Testis (tissue), 3 donors: ENCODE results near the gene MAGEF1. TPM values are rescaled to one million over a fixed set of nuclear protein-coding genes. Genes with fewer than 3 reads are reported as not detected.

Experiments used
- DNase-seq: peaks from one replicate; pipeline ENCODE4 v3.0.0-alpha.2; 2019
- H3K27ac ChIP-seq, 2 donors: fragments of 200-600 bp; sonication (generic); one replicate each; pipeline ENCODE4 v1.5.1; 2019
- H3K27me3 ChIP-seq: fragments of 200-600 bp; sonication (generic); one replicate; pipeline ENCODE4 v1.5.1; 2019
- H3K36me3 ChIP-seq: fragments of 200-600 bp; sonication (generic); one replicate; pipeline ENCODE4 v1.5.1; 2017; ENCODE audit warnings: low read depth; ENCODE audit errors: missing control alignments
- H3K4me1 ChIP-seq: fragments of 200-600 bp; sonication (generic); one replicate; pipeline ENCODE4 v1.5.1; 2019
- H3K4me3 ChIP-seq, 2 donors: fragments of 200-600 bp; sonication (generic); one replicate each; pipeline ENCODE4 v1.5.1; 2017 to 2019
- H3K9me3 ChIP-seq: fragments of 200-600 bp; sonication (generic); one replicate; pipeline ENCODE4 v1.5.1; 2017
- CTCF ChIP-seq, 3 experiments: fragments of 450-650 bp in 2 of 3; fragments of 200-600 bp in 1 of 3; sonication (generic) in 1 of 3; IDR thresholded peaks; one replicate each; pipeline ENCODE4 v1.5.1; 2016 to 2019; ENCODE audit warnings: antibody characterized with exemption in 3 of 3, mild to moderate bottlenecking in 2 of 3, moderate library complexity in 1 of 3
- POLR2A ChIP-seq: fragments of 450-650 bp; IDR thresholded peaks from one replicate; pipeline ENCODE4 v1.6.1; 2017; ENCODE audit warnings: antibody characterized with exemption, mild to moderate bottlenecking, moderate library complexity
- WGBS, 2 donors: methylation state at CpG; one replicate each; pipeline ENCODE4 v1.1.5; 2018; 5-methylcytosine and 5-hydroxymethylcytosine counted together
- intact Hi-C: fragments of 100-400 bp; cut with DNase I; formaldehyde crosslinking; loops from one replicate; pipeline ENCODE4 v1.15.1; 2023; ENCODE audit warnings: low total_unique reads
- polyA plus RNA-seq: library from polyadenylated mRNA; stranded (reverse); fragments of 350-450 nt; fragmentation: Illumina TruSeq; extraction: RNeasy Lipid Tissue Mini Kit (QIAGEN cat#74804); gene quantifications from one replicate; pipeline ENCODE4 v1.2.3, GENCODE V29; 2014; ENCODE audit warnings: low read depth, low replicate concordance; ENCODE audit not compliant: insufficient read depth
- total RNA-seq, 2 donors: library from RNA; depleted of rRNA; stranded (reverse); fragments of >200 nt; gene quantifications; one replicate each; pipeline ENCODE4 v1.2.3, GENCODE V29; 2016

Gene MAGEF1
- total and polyA plus RNA-seq, 3 donors from 2014 or later: 22.8 to 33.5 (median 25.1) TPM

- H3K9me3 ChIP-seq: no peaks in the 10 kb centered on the region
- H3K27ac ChIP-seq: no peak overlapping the region
- no peak overlapping the region for H3K4me3 ChIP-seq
- no peaks in the 10 kb centered on the region for H3K27me3 ChIP-seq
- H3K36me3 ChIP-seq: no peaks in the 10 kb centered on the region
- no peak for DNase-seq
- TF ChIP-seq CTCF (IDR thresholded peaks at IDR 0.05) (no peak), POLR2A (no peak)
- intact Hi-C loops: no loop called here
- WGBS, 2 donors: 73 to 81% methylated on average over 4 of the region's 4 CpGs
- no peaks in the 10 kb centered on the region for H3K4me1 ChIP-seq
Measured at GRCh38 chr3:184726497-184726896, 14.6 kb upstream of the MAGEF1 start.

GRCh38 chr3:184725176-184725719 lies 13.4 kb upstream of the MAGEF1 start:
- no peaks in the 10 kb centered on the region for H3K36me3 ChIP-seq
- DNase-seq: no peak
- intact Hi-C loops: no loop called here
- no peak overlapping the region for H3K27ac ChIP-seq
- 89 to 95% methylated on average over 12 of the region's 12 CpGs for WGBS, 2 donors
- no peaks in the 10 kb centered on the region for H3K27me3 ChIP-seq
- TF ChIP-seq CTCF (IDR thresholded peaks at IDR 0.05): no peak
- TF ChIP-seq POLR2A: no peak
- H3K9me3 ChIP-seq: no peaks in the 10 kb centered on the region
- H3K4me1 ChIP-seq: no peaks in the 10 kb centered on the region
- H3K4me3 ChIP-seq: no peak overlapping the region

GRCh38 chr3:184724699-184725098 lies 12.8 kb upstream of the MAGEF1 start:
- H3K4me1 ChIP-seq: no peaks in the 10 kb centered on the region
- H3K4me3 ChIP-seq: no peak overlapping the region
- no peaks in the 10 kb centered on the region for H3K9me3 ChIP-seq
- 95 to 96% methylated on average over 4 of the region's 4 CpGs for WGBS, 2 donors
- TF ChIP-seq CTCF (IDR thresholded peaks at IDR 0.05) (no peak), POLR2A (no peak)
- no peaks in the 10 kb centered on the region for H3K36me3 ChIP-seq
- no peak for DNase-seq
- H3K27me3 ChIP-seq: no peaks in the 10 kb centered on the region
- intact Hi-C loops: no loop called here
- no peak overlapping the region for H3K27ac ChIP-seq

GRCh38 chr3:184719709-184720108 lies 7.8 kb upstream of the MAGEF1 start:
- H3K27me3 ChIP-seq: no peaks in the 10 kb centered on the region
- H3K9me3 ChIP-seq: no peaks in the 10 kb centered on the region
- H3K4me1 ChIP-seq: peaks cover 4% of the 10 kb centered on the region
- intact Hi-C loops: no loop called here
- no peak for TF ChIP-seq CTCF (IDR thresholded peaks at IDR 0.05)
- TF ChIP-seq POLR2A: no peak
- H3K27ac ChIP-seq: no peak overlapping the region
- H3K4me3 ChIP-seq: no peak overlapping the region
- 95 to 98% methylated on average over 4 of the region's 4 CpGs for WGBS, 2 donors
- no peaks in the 10 kb centered on the region for H3K36me3 ChIP-seq
- no peak for DNase-seq

- no peak for DNase-seq
- Histone ChIP-seq H3K4me1 (peaks cover 4% of the 10 kb centered on the region), H3K27me3 (no peaks in the 10 kb centered on the region), H3K27ac (no peak overlapping the region), H3K36me3 (no peaks in the 10 kb centered on the region), H3K9me3 (no peaks in the 10 kb centered on the region), H3K4me3 (no peak overlapping the region)
- WGBS, 2 donors: 81 to 92% methylated on average over 3 of the region's 3 CpGs
- TF ChIP-seq CTCF (IDR thresholded peaks at IDR 0.05): no peak
- no peak for TF ChIP-seq POLR2A
- intact Hi-C loops: no loop called here
Measured at GRCh38 chr3:184718431-184718830, 6.6 kb upstream of the MAGEF1 start.
